WI38 (cell line): ENCODE data around the gene DENND5B.

Experiments
- H3K4me3 ChIP-seq: 2 replicates; pipeline ENCODE4 v1.5.1; 2011; ENCODE audit warnings: low read depth, mild to moderate bottlenecking, control low read depth, low read length
- CTCF ChIP-seq: IDR thresholded peaks from 2 replicates; pipeline ENCODE4 v1.5.1; 2012; ENCODE audit warnings: low read depth, mild to moderate bottlenecking, control low read depth, low read length

DENND5B gene

GRCh38 chr12:31591380-31591901, 505 bp upstream of the DENND5B start:
- no peak for TF ChIP-seq CTCF
- H3K4me3 ChIP-seq = peak overlapping the region; percentile 65

GRCh38 chr12:31589904-31590641, 863 bp downstream of the DENND5B start:
- H3K4me3 ChIP-seq = peak overlapping the region; percentile 65
- TF ChIP-seq CTCF = no peak

GRCh38 chr12:31589598-31589903, 1.4 kb downstream of the DENND5B start:
- no peak for TF ChIP-seq CTCF

GRCh38 chr12:31588976-31589375, 2.0 kb downstream of the DENND5B start:
- peak overlapping the region; percentile 65 for H3K4me3 ChIP-seq
- no peak for TF ChIP-seq CTCF

More at GRCh38 chr12:31589598-31589903, 1.4 kb downstream of the DENND5B start:
- peak overlapping the region; percentile 65 for H3K4me3 ChIP-seq

- TF ChIP-seq CTCF = no peak
- H3K4me3 ChIP-seq = no peak overlapping the region
These were observed 4.2 kb downstream of the DENND5B start for GRCh38 chr12:31586728-31587127.

- no peak for TF ChIP-seq CTCF
- H3K4me3 ChIP-seq = no peak overlapping the region
These were observed 5.0 kb downstream of the DENND5B start for GRCh38 chr12:31585895-31586294.

- TF ChIP-seq CTCF = no peak
- no peak overlapping the region for H3K4me3 ChIP-seq
These were observed 5.7 kb downstream of the DENND5B start for GRCh38 chr12:31585271-31585670.
